Measurements from ENCODE around the gene SPG11.

DNA sequence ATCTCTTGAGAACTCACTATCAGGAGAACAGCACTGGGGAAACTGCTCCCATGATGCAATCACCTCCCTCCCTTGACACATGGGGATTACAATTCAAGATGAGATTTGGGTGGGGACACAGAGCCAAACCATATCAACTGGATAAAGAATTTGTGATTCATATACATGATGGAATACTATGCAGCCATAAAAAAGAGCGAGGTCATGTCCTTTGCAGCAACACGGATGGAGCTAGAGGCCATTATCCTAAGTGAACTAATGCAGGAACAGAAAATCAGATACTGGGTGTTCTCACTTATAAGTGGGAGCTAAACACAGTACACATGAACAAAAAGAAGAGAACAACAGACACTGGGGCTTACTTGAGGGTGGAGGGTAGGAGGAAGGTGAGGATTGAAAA lies 17.0 kb downstream of the SPG11 start:
- TF ChIP-seq, protein P1, sequence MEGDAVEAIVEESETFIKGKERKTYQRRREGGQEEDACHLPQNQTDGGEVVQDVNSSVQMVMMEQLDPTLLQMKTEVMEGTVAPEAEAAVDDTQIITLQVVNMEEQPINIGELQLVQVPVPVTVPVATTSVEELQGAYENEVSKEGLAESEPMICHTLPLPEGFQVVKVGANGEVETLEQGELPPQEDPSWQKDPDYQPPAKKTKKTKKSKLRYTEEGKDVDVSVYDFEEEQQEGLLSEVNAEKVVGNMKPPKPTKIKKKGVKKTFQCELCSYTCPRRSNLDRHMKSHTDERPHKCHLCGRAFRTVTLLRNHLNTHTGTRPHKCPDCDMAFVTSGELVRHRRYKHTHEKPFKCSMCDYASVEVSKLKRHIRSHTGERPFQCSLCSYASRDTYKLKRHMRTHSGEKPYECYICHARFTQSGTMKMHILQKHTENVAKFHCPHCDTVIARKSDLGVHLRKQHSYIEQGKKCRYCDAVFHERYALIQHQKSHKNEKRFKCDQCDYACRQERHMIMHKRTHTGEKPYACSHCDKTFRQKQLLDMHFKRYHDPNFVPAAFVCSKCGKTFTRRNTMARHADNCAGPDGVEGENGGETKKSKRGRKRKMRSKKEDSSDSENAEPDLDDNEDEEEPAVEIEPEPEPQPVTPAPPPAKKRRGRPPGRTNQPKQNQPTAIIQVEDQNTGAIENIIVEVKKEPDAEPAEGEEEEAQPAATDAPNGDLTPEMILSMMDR (IDR thresholded peaks at IDR 0.05; ENCODE audit: low read length), result no peak
- TF ChIP-seq EZH2 (optimal IDR thresholded peaks at IDR 0.05; ENCODE audit: low read depth, low read length) (no peak), EZH2phosphoT487 (IDR thresholded peaks at IDR 0.05; ENCODE audit: low read length) (no peak)

All from MM.1S (cell line).